Endothelial cell of umbilical vein (primary cell): ENCODE data around the gene DCUN1D4.

Experiments used
- EZH2 ChIP-seq: IDR thresholded peaks from 2 replicates; pipeline ENCODE4 v1.6.1; 2012; ENCODE audit warnings: borderline replicate concordance, low read depth, mild to moderate bottlenecking, moderate library complexity, low read length, inconsistent platforms; ENCODE audit not compliant: severe bottlenecking
- JUN ChIP-seq: IDR thresholded peaks from 2 replicates; pipeline ENCODE4 v1.6.1; 2011; ENCODE audit warnings: borderline replicate concordance, low read depth; ENCODE audit not compliant: insufficient read length, insufficient read depth
- MYC ChIP-seq: IDR thresholded peaks from one replicate; pipeline ENCODE4 v1.6.1; 2011; ENCODE audit warnings: mild to moderate bottlenecking, low read depth, low read length
- POLR2A ChIP-seq: IDR thresholded peaks from 2 replicates; pipeline ENCODE4 v1.6.1; 2012; ENCODE audit warnings: low read depth, mild to moderate bottlenecking, control low read depth, low read length
- POLR2AphosphoS5 ChIP-seq: IDR thresholded peaks from 2 replicates; pipeline ENCODE4 v1.6.1; 2012; ENCODE audit warnings: low read depth, mild to moderate bottlenecking, control low read depth, low read length, moderate library complexity; ENCODE audit not compliant: insufficient read depth
- TF ChIP-seq, protein P1 (sequence below), 2 donors: IDR thresholded peaks; 1 replicate in 1 of 2; 2 replicates in 1 of 2; pipeline ENCODE4 v1.5.1; 2011; ENCODE audit warnings: low read length in 2 of 2, mild to moderate bottlenecking in 2 of 2, moderate library complexity in 2 of 2, control low read depth in 1 of 2, inconsistent platforms in 1 of 2, low read depth in 1 of 2; ENCODE audit not compliant: insufficient read depth in 1 of 2; ENCODE audit errors: extremely low read depth in 1 of 2
- TF ChIP-seq, protein P2 (sequence below): IDR thresholded peaks from 2 replicates; pipeline ENCODE4 v1.6.1; 2011; ENCODE audit not compliant: insufficient read depth, insufficient read length

DNA sequence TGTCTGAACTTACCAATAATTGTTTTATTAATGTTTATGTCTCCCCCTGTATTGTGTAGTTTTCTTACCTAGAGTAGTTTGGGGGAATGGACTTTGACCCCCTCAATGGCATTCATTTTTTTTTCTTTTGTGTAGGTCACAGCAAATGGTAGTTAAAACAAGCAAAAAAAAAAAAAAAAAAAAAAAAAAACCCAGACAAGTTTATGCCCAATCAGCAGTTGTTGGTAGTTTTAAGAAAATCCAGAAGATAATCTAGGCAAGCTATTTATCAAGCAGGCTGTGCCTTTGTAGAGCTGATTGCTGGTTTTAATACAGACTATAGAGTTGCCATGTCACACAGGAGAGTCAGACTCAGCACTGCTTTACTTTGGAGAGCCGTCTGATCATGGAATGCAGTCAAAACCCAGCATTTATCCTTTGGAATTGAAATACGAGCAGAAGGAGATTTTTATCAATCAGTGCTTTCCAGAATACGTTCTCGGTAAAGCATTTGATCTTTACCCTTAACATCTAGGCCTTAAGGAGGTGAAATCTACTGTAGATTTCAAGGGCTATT lies 16.6 kb downstream of the DCUN1D4 start:
- no peak for TF ChIP-seq EZH2
- TF ChIP-seq, protein P1, sequence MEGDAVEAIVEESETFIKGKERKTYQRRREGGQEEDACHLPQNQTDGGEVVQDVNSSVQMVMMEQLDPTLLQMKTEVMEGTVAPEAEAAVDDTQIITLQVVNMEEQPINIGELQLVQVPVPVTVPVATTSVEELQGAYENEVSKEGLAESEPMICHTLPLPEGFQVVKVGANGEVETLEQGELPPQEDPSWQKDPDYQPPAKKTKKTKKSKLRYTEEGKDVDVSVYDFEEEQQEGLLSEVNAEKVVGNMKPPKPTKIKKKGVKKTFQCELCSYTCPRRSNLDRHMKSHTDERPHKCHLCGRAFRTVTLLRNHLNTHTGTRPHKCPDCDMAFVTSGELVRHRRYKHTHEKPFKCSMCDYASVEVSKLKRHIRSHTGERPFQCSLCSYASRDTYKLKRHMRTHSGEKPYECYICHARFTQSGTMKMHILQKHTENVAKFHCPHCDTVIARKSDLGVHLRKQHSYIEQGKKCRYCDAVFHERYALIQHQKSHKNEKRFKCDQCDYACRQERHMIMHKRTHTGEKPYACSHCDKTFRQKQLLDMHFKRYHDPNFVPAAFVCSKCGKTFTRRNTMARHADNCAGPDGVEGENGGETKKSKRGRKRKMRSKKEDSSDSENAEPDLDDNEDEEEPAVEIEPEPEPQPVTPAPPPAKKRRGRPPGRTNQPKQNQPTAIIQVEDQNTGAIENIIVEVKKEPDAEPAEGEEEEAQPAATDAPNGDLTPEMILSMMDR (IDR thresholded peaks at IDR 0.05; ENCODE audit: extremely low read depth in 1 of 2, insufficient read depth in 1 of 2, low read depth in 1 of 2, low read length in 2 of 2) = no peak
- TF ChIP-seq JUN = no peak
- TF ChIP-seq, protein P2, sequence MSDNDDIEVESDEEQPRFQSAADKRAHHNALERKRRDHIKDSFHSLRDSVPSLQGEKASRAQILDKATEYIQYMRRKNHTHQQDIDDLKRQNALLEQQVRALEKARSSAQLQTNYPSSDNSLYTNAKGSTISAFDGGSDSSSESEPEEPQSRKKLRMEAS = no peak
- TF ChIP-seq POLR2AphosphoS5 = no peak
- TF ChIP-seq POLR2A = no peak
- no peak for TF ChIP-seq MYC
